NT2/D1 (cell line): ENCODE results near the gene LCE1C.
A peak's percentile ranks its signal among the peaks of the same experiment; 100 is the strongest.

Source experiments
- DNase-seq: peaks from one replicate; pipeline ENCODE4 v3.0.0-alpha.2; 2011; ENCODE audit warnings: low read depth, low spot score
- H3K27me3 ChIP-seq: 2 replicates; pipeline ENCODE4 v1.6.0; 2011; ENCODE audit warnings: mild to moderate bottlenecking; ENCODE audit not compliant: insufficient read length, insufficient read depth
- H3K36me3 ChIP-seq: 2 replicates; pipeline ENCODE4 v1.6.1; 2011; ENCODE audit warnings: mild to moderate bottlenecking, low read length, mixed read lengths; ENCODE audit not compliant: insufficient read depth, insufficient read length
- H3K4me1 ChIP-seq: 2 replicates; pipeline ENCODE4 v1.5.1; 2011; ENCODE audit not compliant: insufficient read depth, insufficient read length
- H3K4me3 ChIP-seq: 2 replicates; pipeline ENCODE4 v1.5.1; 2011; ENCODE audit warnings: low read depth; ENCODE audit not compliant: insufficient read length
- H3K9ac ChIP-seq: 2 replicates; pipeline ENCODE4 v1.6.0; 2011; ENCODE audit warnings: low read depth; ENCODE audit not compliant: insufficient read length
- H3K9me3 ChIP-seq: 2 replicates; pipeline ENCODE4 v1.5.1; 2011; ENCODE audit warnings: mild to moderate bottlenecking, low read length; ENCODE audit not compliant: insufficient read depth
- SUZ12 ChIP-seq: IDR thresholded peaks from 2 replicates; pipeline ENCODE4 v1.6.1; 2011; ENCODE audit not compliant: insufficient read length, insufficient read depth; ENCODE audit errors: extremely low read depth
- YY1 ChIP-seq: IDR thresholded peaks from 2 replicates; pipeline ENCODE4 v1.6.1; 2011; ENCODE audit not compliant: insufficient read length, insufficient read depth
- ZNF274 ChIP-seq: IDR thresholded peaks from 2 replicates; pipeline ENCODE4 v1.6.1; 2011; ENCODE audit warnings: mild to moderate bottlenecking, low read depth, low read length

Gene LCE1C

GRCh38 chr1:152783095-152783494 lies 23.4 kb downstream of the LCE1C start:
- no peak overlapping the region for H3K9ac ChIP-seq
- no peaks in the 10 kb centered on the region for H3K9me3 ChIP-seq
- no peaks in the 10 kb centered on the region for H3K4me1 ChIP-seq
- DNase-seq, result no peak
- H3K27me3 ChIP-seq, result no peaks in the 10 kb centered on the region
- TF ChIP-seq SUZ12 (no peak), ZNF274 (no peak), YY1 (no peak)
- no peak overlapping the region for H3K4me3 ChIP-seq
- no peaks in the 10 kb centered on the region for H3K36me3 ChIP-seq

GRCh38 chr1:152777510-152778137 lies 28.8 kb downstream of the LCE1C start:
- TF ChIP-seq ZNF274 (no peak), SUZ12 (no peak), YY1 (no peak)
- DNase-seq, result peak; percentile 63

GRCh38 chr1:152776361-152776760 lies 30.1 kb downstream of the LCE1C start:
- Histone ChIP-seq H3K9ac (no peak overlapping the region), H3K27me3 (no peaks in the 10 kb centered on the region), H3K36me3 (no peaks in the 10 kb centered on the region), H3K4me3 (no peak overlapping the region), H3K9me3 (no peaks in the 10 kb centered on the region), H3K4me1 (no peaks in the 10 kb centered on the region)
- no peak for DNase-seq
- TF ChIP-seq ZNF274 (no peak), YY1 (no peak), SUZ12 (no peak)

More at GRCh38 chr1:152777510-152778137, 28.8 kb downstream of the LCE1C start:
- no peak overlapping the region for H3K9ac ChIP-seq
- H3K4me1 ChIP-seq, result no peaks in the 10 kb centered on the region
- no peaks in the 10 kb centered on the region for H3K36me3 ChIP-seq
- H3K9me3 ChIP-seq, result no peaks in the 10 kb centered on the region
- H3K27me3 ChIP-seq, result no peaks in the 10 kb centered on the region
- no peak overlapping the region for H3K4me3 ChIP-seq

GRCh38 chr1:152774875-152775274 lies 31.6 kb downstream of the LCE1C start, which contains the start of gene LCE1F:
Gene LCE1F, plus strand, starts transcription at chr1:152775140. Its CDS starts 1,232 bp downstream, at chr1:152776372.
- no peaks in the 10 kb centered on the region for H3K27me3 ChIP-seq
- no peak within 1 kb of the TSS for H3K9ac ChIP-seq
- no peak within 1 kb of the TSS for H3K4me3 ChIP-seq
- H3K9me3 ChIP-seq, result no peaks in the 10 kb centered on the region
- H3K4me1 ChIP-seq, result no peaks in the 10 kb centered on the region
- no peaks in the 10 kb centered on the region for H3K36me3 ChIP-seq
- no peak for DNase-seq
- TF ChIP-seq ZNF274 (no peak), SUZ12 (no peak), YY1 (no peak)

- no peaks in the 10 kb centered on the region for H3K36me3 ChIP-seq
- TF ChIP-seq SUZ12 (no peak), YY1 (no peak), ZNF274 (no peak)
- no peaks in the 10 kb centered on the region for H3K9me3 ChIP-seq
- no peak overlapping the region for H3K9ac ChIP-seq
- DNase-seq, result no peak
- no peak overlapping the region for H3K4me3 ChIP-seq
- no peaks in the 10 kb centered on the region for H3K4me1 ChIP-seq
- H3K27me3 ChIP-seq, result no peaks in the 10 kb centered on the region
Measured at GRCh38 chr1:152770411-152770810, 36.0 kb downstream of the LCE1C start.

GRCh38 chr1:152768847-152769533 lies 37.5 kb downstream of the LCE1C start:
- Histone ChIP-seq H3K27me3 (no peaks in the 10 kb centered on the region), H3K9me3 (no peaks in the 10 kb centered on the region), H3K4me3 (no peak overlapping the region), H3K9ac (no peak overlapping the region), H3K36me3 (no peaks in the 10 kb centered on the region), H3K4me1 (no peaks in the 10 kb centered on the region)
- TF ChIP-seq YY1 (no peak), SUZ12 (no peak), ZNF274 (no peak)
- DNase-seq, result no peak

GRCh38 chr1:152761609-152762213 lies 44.7 kb downstream of the LCE1C start:
- no peak for DNase-seq
- TF ChIP-seq YY1 (no peak), SUZ12 (no peak), ZNF274 (no peak)
- H3K4me3 ChIP-seq, result no peak overlapping the region
- no peak overlapping the region for H3K9ac ChIP-seq
- no peaks in the 10 kb centered on the region for H3K9me3 ChIP-seq
- H3K36me3 ChIP-seq, result no peaks in the 10 kb centered on the region
- H3K27me3 ChIP-seq, result no peaks in the 10 kb centered on the region
- no peaks in the 10 kb centered on the region for H3K4me1 ChIP-seq
